Stimulated activated CD4-positive, alpha-beta T cell treated with anti-CD3 and anti-CD28 coated beads, Interleukin-15, amount 100 ng/mL, for 48 hours (primary cell): ENCODE data around the gene TGM1.
"Not testable (repeated sequence)": the region's sequence is repeated elsewhere in the genome, so short reads cannot be mapped to it uniquely, and the experiment has no call there.

ENCODE experiments used
- DNase-seq, 2 donors: peaks; one replicate each; pipeline ENCODE4 v3.0.0-alpha.2; 2020; ENCODE audit warnings: low read depth in 2 of 2

The TGM1 gene

GRCh38 chr14:24206260-24207103, 56.5 kb downstream of the TGM1 start:
- DNase-seq = no peak

GRCh38 chr14:24204163-24205146, 58.5 kb downstream of the TGM1 start:
- no peak for DNase-seq

GRCh38 chr14:24203249-24203886, 59.6 kb downstream of the TGM1 start:
- not testable (repeated sequence) for DNase-seq

GRCh38 chr14:24202538-24202937, 60.4 kb downstream of the TGM1 start:
- DNase-seq = not testable (repeated sequence)
